ENCODE results near the gene MRPS12. TPM values are rescaled to one million over a fixed set of nuclear protein-coding genes. Genes with fewer than 3 reads are reported as not detected.
A peak's percentile ranks its signal among the peaks of the same experiment; 100 is the strongest.
"Not testable (repeated sequence)": the region's sequence is repeated elsewhere in the genome, so short reads cannot be mapped to it uniquely, and the experiment has no call there.

Gene MRPS12
- total RNA-seq, 1 donor from 2014 or later, result 27.7 TPM

DNA sequence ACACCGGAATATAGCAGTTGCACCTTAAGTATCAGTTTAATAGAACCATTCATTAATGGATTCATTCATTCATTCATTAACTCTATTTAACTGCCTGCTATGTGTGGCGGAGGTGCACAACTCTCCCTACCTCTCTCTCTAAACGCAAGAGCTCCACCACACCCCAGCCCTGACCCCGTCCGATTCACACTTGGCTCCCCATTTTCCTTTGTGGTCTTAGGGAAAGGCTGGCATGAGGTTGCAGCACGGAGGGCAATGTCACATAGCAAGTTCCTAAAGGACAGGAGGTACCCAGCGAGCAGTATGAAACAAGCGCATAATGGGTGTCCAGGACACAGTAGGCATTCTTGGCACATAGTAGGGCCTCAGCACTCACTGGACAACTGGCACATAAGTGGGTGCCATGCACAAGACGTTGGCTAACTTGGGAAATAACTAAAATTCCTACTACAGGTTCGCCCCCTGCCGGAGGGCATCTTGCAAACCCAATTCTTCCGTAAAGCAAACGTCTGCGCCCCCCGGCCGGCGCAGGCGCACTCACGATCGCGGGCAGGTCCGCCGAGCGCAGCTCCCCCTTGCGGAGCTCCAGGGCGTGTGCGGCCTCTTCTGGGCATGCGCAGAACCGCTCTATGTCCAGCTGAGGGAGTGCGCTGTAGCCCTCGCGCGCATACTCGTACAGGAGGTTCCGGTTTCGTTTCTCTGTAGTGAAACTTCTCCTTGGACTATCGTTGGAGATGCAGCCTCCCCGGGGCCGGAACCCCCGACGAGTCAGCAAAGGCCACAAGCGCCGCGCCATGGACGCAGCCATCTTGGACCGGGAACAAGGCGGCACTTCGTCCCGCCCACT is 592 bp upstream of the MRPS12 start, which contains the start of gene SARS2:
SARS2 (minus strand) TSS at position 835 of the 847 bp plus-strand sequence; CDS start at position 808, 27 bp downstream.
- Mint-ChIP-seq H3K4me3 (ENCODE audit: unreplicated experiment) (peak within 1 kb of the TSS; percentile 96), H3K4me1 (ENCODE audit: low read depth) (peaks cover 33% of the 10 kb centered on the region), H3K9me3 (ENCODE audit: low read depth) (peaks cover 7% of the 10 kb centered on the region), H3K36me3 (ENCODE audit: low read depth) (peaks cover 14% of the 10 kb centered on the region), H3K27ac (ENCODE audit: unreplicated experiment) (peak within 1 kb of the TSS; percentile 97), H3K27me3 (ENCODE audit: low read depth) (no peaks in the 10 kb centered on the region)
- no peak for DNase-seq (ENCODE audit: low spot score)
- TF ChIP-seq, protein P1, sequence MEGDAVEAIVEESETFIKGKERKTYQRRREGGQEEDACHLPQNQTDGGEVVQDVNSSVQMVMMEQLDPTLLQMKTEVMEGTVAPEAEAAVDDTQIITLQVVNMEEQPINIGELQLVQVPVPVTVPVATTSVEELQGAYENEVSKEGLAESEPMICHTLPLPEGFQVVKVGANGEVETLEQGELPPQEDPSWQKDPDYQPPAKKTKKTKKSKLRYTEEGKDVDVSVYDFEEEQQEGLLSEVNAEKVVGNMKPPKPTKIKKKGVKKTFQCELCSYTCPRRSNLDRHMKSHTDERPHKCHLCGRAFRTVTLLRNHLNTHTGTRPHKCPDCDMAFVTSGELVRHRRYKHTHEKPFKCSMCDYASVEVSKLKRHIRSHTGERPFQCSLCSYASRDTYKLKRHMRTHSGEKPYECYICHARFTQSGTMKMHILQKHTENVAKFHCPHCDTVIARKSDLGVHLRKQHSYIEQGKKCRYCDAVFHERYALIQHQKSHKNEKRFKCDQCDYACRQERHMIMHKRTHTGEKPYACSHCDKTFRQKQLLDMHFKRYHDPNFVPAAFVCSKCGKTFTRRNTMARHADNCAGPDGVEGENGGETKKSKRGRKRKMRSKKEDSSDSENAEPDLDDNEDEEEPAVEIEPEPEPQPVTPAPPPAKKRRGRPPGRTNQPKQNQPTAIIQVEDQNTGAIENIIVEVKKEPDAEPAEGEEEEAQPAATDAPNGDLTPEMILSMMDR (IDR thresholded peaks at IDR 0.05), result peak; percentile 100

- Mint-ChIP-seq H3K27me3 (ENCODE audit: low read depth) (no peaks in the 10 kb centered on the region), H3K4me3 (ENCODE audit: unreplicated experiment) (peak overlapping the region; percentile 96), H3K9me3 (ENCODE audit: low read depth) (peaks cover 14% of the 10 kb centered on the region), H3K27ac (ENCODE audit: unreplicated experiment) (peak overlapping the region; percentile 97), H3K36me3 (ENCODE audit: low read depth) (peaks cover 14% of the 10 kb centered on the region), H3K4me1 (ENCODE audit: low read depth) (peaks cover 33% of the 10 kb centered on the region)
- TF ChIP-seq, protein P1 (IDR thresholded peaks at IDR 0.05), result no peak
- peak; percentile 65 for DNase-seq (ENCODE audit: low spot score)
Observed at GRCh38 chr19:38931521-38931793, 713 bp downstream of the MRPS12 start.

GRCh38 chr19:38932425-38933179 is 1.9 kb downstream of the MRPS12 start:
- DNase-seq (ENCODE audit: low spot score), result peak; percentile 93
- TF ChIP-seq, protein P1 (IDR thresholded peaks at IDR 0.05), result peak; percentile 69
- H3K36me3 Mint-ChIP-seq (ENCODE audit: low read depth), result peaks cover 14% of the 10 kb centered on the region

GRCh38 chr19:38933544-38933943 is 2.8 kb downstream of the MRPS12 start:
- H3K27ac Mint-ChIP-seq (ENCODE audit: unreplicated experiment), result no peak overlapping the region
- H3K36me3 Mint-ChIP-seq (ENCODE audit: low read depth), result peaks cover 14% of the 10 kb centered on the region
- peaks cover 31% of the 10 kb centered on the region for H3K4me1 Mint-ChIP-seq (ENCODE audit: low read depth)
- no peak overlapping the region for H3K4me3 Mint-ChIP-seq (ENCODE audit: unreplicated experiment)
- peaks cover 14% of the 10 kb centered on the region for H3K9me3 Mint-ChIP-seq (ENCODE audit: low read depth)
- TF ChIP-seq, protein P1 (IDR thresholded peaks at IDR 0.05), result no peak
- no peak for DNase-seq (ENCODE audit: low spot score)
- no peaks in the 10 kb centered on the region for H3K27me3 Mint-ChIP-seq (ENCODE audit: low read depth)

More at GRCh38 chr19:38932425-38933179, 1.9 kb downstream of the MRPS12 start:
- H3K4me1 Mint-ChIP-seq (ENCODE audit: low read depth), result peaks cover 33% of the 10 kb centered on the region
- peak overlapping the region; percentile 9 for H3K4me3 Mint-ChIP-seq (ENCODE audit: unreplicated experiment)
- H3K9me3 Mint-ChIP-seq (ENCODE audit: low read depth), result peaks cover 14% of the 10 kb centered on the region
- H3K27ac Mint-ChIP-seq (ENCODE audit: unreplicated experiment), result no peak overlapping the region
- H3K27me3 Mint-ChIP-seq (ENCODE audit: low read depth), result no peaks in the 10 kb centered on the region

- H3K4me3 Mint-ChIP-seq (ENCODE audit: unreplicated experiment), result no peak overlapping the region
- TF ChIP-seq, protein P1 (IDR thresholded peaks at IDR 0.05), result no peak
- H3K27ac Mint-ChIP-seq (ENCODE audit: unreplicated experiment), result no peak overlapping the region
- DNase-seq (ENCODE audit: low spot score), result no peak
- H3K4me1 Mint-ChIP-seq (ENCODE audit: low read depth), result no peaks in the 10 kb centered on the region
- H3K36me3 Mint-ChIP-seq (ENCODE audit: low read depth), result peaks cover 13% of the 10 kb centered on the region
- H3K27me3 Mint-ChIP-seq (ENCODE audit: low read depth), result no peaks in the 10 kb centered on the region
- H3K9me3 Mint-ChIP-seq (ENCODE audit: low read depth), result peaks cover 8% of the 10 kb centered on the region
Observed at GRCh38 chr19:38939957-38940356, 9.2 kb downstream of the MRPS12 start.

DNA sequence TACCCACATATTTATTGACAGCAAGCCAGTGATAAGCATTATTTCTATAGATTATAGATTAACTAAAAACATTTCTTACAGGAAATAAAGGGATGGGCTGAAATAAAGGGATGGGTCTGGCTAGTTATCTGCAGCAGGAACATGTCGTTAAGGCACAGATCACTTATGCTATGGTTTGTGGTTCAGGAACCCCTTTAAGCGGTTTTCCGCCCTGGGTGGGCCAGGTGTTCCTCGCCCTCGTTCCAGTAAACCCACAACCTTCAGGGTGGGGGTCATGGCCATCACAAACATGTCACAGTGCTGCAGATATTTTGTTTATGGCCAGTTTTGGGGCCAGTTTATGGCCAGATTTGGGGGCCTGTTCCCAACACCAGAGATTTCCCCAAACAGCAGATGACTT is 10.7 kb downstream of the MRPS12 start:
- H3K27ac Mint-ChIP-seq (ENCODE audit: unreplicated experiment); H3K9me3 Mint-ChIP-seq (ENCODE audit: low read depth); H3K36me3 Mint-ChIP-seq (ENCODE audit: low read depth); DNase-seq (ENCODE audit: low spot score); H3K4me3 Mint-ChIP-seq (ENCODE audit: unreplicated experiment); H3K27me3 Mint-ChIP-seq (ENCODE audit: low read depth); H3K4me1 Mint-ChIP-seq (ENCODE audit: low read depth): not testable (repeated sequence)

All from chondrocyte (in vitro differentiated cells).